Stomach (tissue), 4 donors: ENCODE data around the gene MED31.

ENCODE experiments used
- POLR2A ChIP-seq, 4 donors: fragments of 450-650 bp; IDR thresholded peaks; one replicate each; pipeline ENCODE4 v1.6.1; 2016; ENCODE audit warnings: antibody characterized with exemption in 4 of 4, control low read depth in 2 of 4, mild to moderate bottlenecking in 1 of 4, moderate library complexity in 1 of 4
- POLR2AphosphoS5 ChIP-seq, 3 donors: sonication (generic); formaldehyde crosslinking; IDR thresholded peaks; one replicate each; pipeline ENCODE4 v1.6.1; 2016; ENCODE audit warnings: antibody characterized with exemption in 3 of 3
- TF ChIP-seq, protein P1 (sequence below), 7 experiments: fragments of 450-650 bp in 4 of 7; fragments of 200-600 bp in 3 of 7; sonication (generic) in 3 of 7; IDR thresholded peaks; one replicate each; pipeline ENCODE4 v1.5.1; 2016 to 2019; ENCODE audit warnings: antibody characterized with exemption in 7 of 7, control low read depth in 2 of 7, mild to moderate bottlenecking in 1 of 7

GRCh38 chr17:6596081-6596480, 55.3 kb downstream of the MED31 start:
- TF ChIP-seq POLR2A (IDR thresholded peaks at IDR 0.05) (no peak), POLR2AphosphoS5 (IDR thresholded peaks at IDR 0.05) (no peak)
- TF ChIP-seq, protein P1, sequence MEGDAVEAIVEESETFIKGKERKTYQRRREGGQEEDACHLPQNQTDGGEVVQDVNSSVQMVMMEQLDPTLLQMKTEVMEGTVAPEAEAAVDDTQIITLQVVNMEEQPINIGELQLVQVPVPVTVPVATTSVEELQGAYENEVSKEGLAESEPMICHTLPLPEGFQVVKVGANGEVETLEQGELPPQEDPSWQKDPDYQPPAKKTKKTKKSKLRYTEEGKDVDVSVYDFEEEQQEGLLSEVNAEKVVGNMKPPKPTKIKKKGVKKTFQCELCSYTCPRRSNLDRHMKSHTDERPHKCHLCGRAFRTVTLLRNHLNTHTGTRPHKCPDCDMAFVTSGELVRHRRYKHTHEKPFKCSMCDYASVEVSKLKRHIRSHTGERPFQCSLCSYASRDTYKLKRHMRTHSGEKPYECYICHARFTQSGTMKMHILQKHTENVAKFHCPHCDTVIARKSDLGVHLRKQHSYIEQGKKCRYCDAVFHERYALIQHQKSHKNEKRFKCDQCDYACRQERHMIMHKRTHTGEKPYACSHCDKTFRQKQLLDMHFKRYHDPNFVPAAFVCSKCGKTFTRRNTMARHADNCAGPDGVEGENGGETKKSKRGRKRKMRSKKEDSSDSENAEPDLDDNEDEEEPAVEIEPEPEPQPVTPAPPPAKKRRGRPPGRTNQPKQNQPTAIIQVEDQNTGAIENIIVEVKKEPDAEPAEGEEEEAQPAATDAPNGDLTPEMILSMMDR (IDR thresholded peaks at IDR 0.05): no peak
